ENCODE measurements around the gene SMIM5. TPM values are rescaled to one million over a fixed set of nuclear protein-coding genes. Genes with fewer than 3 reads are reported as not detected.

SMIM5 gene
- total and polyA plus RNA-seq, 9 of the 15 experiments (the other 6 are each of a cell fraction or from before 2014, with no cell fraction given) = 0.08 TPM; not detected in 8

- no peak for TF ChIP-seq ZNF436 (CRISPR knock-in tag; IDR thresholded peaks at IDR 0.05)
- TF ChIP-seq, protein P1, sequence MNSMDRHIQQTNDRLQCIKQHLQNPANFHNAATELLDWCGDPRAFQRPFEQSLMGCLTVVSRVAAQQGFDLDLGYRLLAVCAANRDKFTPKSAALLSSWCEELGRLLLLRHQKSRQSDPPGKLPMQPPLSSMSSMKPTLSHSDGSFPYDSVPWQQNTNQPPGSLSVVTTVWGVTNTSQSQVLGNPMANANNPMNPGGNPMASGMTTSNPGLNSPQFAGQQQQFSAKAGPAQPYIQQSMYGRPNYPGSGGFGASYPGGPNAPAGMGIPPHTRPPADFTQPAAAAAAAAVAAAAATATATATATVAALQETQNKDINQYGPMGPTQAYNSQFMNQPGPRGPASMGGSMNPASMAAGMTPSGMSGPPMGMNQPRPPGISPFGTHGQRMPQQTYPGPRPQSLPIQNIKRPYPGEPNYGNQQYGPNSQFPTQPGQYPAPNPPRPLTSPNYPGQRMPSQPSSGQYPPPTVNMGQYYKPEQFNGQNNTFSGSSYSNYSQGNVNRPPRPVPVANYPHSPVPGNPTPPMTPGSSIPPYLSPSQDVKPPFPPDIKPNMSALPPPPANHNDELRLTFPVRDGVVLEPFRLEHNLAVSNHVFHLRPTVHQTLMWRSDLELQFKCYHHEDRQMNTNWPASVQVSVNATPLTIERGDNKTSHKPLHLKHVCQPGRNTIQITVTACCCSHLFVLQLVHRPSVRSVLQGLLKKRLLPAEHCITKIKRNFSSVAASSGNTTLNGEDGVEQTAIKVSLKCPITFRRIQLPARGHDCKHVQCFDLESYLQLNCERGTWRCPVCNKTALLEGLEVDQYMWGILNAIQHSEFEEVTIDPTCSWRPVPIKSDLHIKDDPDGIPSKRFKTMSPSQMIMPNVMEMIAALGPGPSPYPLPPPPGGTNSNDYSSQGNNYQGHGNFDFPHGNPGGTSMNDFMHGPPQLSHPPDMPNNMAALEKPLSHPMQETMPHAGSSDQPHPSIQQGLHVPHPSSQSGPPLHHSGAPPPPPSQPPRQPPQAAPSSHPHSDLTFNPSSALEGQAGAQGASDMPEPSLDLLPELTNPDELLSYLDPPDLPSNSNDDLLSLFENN (IDR thresholded peaks at IDR 0.05; ENCODE audit: low read depth in 2 of 2, low read length in 2 of 2) = no peak
- no peak for TF ChIP-seq MTF1 (CRISPR knock-in tag; IDR thresholded peaks at IDR 0.05; ENCODE audit: borderline replicate concordance)
- no peak for TF ChIP-seq ZFP91 (CRISPR knock-in tag; IDR thresholded peaks at IDR 0.05)
- no peak for TF ChIP-seq ZNF609 (CRISPR knock-in tag; IDR thresholded peaks at IDR 0.05; ENCODE audit: borderline replicate concordance)
Measured at GRCh38 chr17:75650874-75651273, 17.6 kb downstream of the SMIM5 start (continued).
